Stomach (tissue), 4 donors: ENCODE results near the gene POLR3A.

Source experiments
- POLR2A ChIP-seq, 4 donors: fragments of 450-650 bp; IDR thresholded peaks; one replicate each; pipeline ENCODE4 v1.6.1; 2016; ENCODE audit warnings: antibody characterized with exemption in 4 of 4, control low read depth in 2 of 4, mild to moderate bottlenecking in 1 of 4, moderate library complexity in 1 of 4
- TF ChIP-seq, protein P1 (sequence below), 7 experiments: fragments of 450-650 bp in 4 of 7; fragments of 200-600 bp in 3 of 7; sonication (generic) in 3 of 7; IDR thresholded peaks; one replicate each; pipeline ENCODE4 v1.5.1; 2016 to 2019; ENCODE audit warnings: antibody characterized with exemption in 7 of 7, control low read depth in 2 of 7, mild to moderate bottlenecking in 1 of 7

DNA sequence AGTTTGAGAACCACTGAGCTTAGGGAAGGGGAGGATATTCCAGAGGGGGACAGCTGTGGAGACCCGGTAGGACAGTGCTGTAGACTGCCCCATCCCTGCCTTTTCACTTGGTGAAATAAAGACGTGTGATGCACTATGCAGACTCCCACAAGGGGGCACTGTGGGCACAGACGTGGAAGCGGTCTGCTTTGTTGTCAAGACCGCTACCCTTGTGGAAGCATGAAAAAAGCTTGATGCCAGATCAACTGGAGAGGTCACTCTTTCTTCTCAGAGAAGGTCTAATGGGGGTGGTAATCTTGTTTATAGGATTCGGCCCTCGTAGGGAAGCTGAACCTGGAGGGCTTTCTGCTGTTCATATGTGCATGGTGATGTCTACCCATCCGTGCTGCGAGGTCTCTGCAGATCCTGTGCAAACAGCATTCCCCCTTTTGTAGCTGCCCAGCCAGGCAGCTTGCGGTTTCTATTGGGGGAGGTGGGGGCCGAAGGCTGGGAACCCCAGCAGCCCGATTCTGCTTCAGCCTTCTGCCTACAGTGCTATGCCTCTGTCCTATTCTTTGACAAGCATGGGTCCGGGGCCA lies 18.1 kb upstream of the POLR3A start:
- TF ChIP-seq, protein P1, sequence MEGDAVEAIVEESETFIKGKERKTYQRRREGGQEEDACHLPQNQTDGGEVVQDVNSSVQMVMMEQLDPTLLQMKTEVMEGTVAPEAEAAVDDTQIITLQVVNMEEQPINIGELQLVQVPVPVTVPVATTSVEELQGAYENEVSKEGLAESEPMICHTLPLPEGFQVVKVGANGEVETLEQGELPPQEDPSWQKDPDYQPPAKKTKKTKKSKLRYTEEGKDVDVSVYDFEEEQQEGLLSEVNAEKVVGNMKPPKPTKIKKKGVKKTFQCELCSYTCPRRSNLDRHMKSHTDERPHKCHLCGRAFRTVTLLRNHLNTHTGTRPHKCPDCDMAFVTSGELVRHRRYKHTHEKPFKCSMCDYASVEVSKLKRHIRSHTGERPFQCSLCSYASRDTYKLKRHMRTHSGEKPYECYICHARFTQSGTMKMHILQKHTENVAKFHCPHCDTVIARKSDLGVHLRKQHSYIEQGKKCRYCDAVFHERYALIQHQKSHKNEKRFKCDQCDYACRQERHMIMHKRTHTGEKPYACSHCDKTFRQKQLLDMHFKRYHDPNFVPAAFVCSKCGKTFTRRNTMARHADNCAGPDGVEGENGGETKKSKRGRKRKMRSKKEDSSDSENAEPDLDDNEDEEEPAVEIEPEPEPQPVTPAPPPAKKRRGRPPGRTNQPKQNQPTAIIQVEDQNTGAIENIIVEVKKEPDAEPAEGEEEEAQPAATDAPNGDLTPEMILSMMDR (IDR thresholded peaks at IDR 0.05), result peak in 5 of 7 experiments; percentile 36 to 93 (median 83)
- no peak for TF ChIP-seq POLR2A (IDR thresholded peaks at IDR 0.05)
